HG02885 (cell line): ENCODE data around the gene RETREG1.
"Not testable (repeated sequence)": the region's sequence is repeated elsewhere in the genome, so short reads cannot be mapped to it uniquely, and the experiment has no call there.

Source experiments
- ATAC-seq: cut with Tn5 transposase; IDR thresholded peaks from one replicate; pipeline ENCODE4 v1.9.1; 2021; ENCODE audit warnings: mild to moderate bottlenecking; ENCODE audit not compliant: unreplicated experiment, poor library complexity

The RETREG1 gene

DNA sequence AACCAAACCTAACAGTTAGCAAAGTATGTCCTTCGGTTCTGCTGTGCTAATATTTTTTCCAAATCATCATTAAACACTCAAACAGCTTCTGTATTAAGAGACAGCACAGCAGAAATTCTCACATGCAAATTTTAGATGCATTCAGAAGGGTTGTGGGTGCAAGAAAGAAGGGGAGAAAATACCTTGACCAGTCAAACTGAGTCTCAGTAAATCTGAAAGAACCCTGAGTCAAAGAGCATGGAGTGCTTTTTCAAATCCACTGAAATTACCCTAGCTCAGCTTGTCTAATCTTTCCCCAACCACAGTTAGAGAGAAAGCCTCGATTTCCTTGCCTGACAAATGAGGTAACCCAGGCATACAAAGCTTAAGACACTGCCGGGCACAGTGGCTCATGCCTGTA is 55.1 kb downstream of the RETREG1 start:
- no peak for ATAC-seq

DNA sequence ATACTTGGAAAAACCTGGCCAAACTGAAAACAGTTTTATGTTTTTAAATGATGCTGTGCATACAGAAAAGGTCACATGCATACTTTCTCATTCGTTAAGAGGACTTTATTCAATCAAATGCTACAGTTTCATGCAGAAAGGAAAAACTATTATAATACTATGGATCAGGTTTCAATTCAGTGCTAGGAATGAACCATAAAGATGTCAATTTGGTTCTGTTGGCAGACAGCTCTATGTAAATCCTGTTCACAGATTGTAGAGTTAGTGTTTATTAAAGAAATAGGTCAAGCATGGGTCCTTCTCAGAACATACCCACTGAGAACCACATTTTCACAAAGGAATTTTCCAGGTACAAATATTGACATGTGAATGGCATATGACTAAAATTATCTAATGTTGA is 57.1 kb downstream of the RETREG1 start:
- ATAC-seq = no peak

DNA sequence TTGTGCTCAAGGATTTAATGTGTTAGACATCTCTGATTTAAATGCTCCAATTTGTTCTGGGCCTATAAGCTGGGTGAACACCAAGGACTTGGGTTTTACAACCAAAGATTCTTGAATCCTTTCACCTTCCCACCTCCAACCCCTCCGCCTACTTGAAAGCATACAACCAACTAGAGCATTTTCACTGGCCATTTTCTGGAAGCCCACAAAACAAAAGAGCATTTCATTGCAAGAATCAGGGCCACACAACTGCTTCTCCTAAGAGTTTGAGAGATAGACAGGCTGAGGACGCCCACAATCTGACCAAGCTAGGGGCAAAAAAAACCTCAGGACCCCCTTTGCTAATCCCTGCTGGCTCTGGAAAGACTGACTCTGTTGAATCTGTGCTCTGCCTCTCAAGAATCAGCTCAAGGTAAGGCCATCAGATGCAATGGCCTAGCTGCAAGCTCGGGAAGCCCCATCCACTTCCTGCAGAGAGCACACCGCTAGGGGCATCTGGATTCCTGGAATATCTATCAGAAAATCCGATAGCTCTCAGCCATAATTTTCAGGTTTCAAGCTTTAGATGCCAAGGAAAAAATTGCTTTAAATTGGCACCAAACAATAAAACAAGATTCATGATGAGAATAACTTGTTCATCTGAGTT is 57.7 kb downstream of the RETREG1 start:
- no peak for ATAC-seq

DNA sequence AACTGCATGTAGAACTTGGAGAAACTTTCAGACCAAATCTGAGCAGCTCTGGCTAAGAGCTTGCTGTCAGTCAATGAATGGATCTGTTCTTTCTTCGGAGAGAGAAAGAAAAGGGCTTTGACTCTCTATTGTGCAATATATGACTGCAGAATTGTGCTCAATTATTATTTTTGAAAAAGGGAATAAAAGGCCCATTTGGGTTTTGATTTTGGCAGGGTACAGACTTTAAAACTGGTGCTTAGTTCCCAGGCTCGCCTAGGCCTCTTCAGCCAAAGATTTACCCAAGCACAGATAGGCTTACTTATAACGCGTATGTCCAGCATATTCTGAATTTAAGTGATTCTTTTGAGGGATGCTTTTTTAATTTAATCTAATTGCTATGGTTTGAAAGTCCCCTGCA is 59.3 kb downstream of the RETREG1 start:
- ATAC-seq = no peak

- ATAC-seq = no peak
These were observed 62.7 kb downstream of the RETREG1 start for GRCh38 chr5:16554110-16554509.

GRCh38 chr5:16552666-16553343 is 64.0 kb downstream of the RETREG1 start:
- ATAC-seq = peak; percentile 81

GRCh38 chr5:16551628-16552027 is 65.2 kb downstream of the RETREG1 start:
- no peak for ATAC-seq

- ATAC-seq = peak; percentile 81
These were observed 66.4 kb downstream of the RETREG1 start for GRCh38 chr5:16550316-16550952.

GRCh38 chr5:16549491-16550206 is 67.1 kb downstream of the RETREG1 start:
- ATAC-seq = peak; percentile 32

DNA sequence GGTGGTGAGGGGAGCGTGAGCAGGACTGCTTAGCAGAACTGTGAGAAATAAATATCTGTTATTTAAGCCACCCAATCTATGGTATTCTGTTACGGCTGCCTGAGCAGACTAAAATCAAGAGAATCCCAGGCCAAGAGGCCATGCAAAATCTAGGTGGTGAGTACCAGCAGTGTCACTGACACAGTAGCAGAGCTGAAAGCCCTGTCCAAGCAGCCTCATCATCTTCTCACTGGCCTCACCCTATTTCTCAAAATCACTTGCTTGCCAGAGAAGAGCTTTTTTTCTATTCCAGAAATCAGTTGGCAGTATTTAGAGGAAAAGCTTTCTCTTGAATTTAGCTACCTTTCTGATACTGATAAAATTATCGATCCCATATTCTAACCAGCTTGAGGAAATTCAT is 68.0 kb downstream of the RETREG1 start:
- ATAC-seq = no peak

- ATAC-seq = no peak
These were observed 68.7 kb downstream of the RETREG1 start for GRCh38 chr5:16548115-16548514.

- ATAC-seq = no peak
These were observed 69.5 kb downstream of the RETREG1 start for GRCh38 chr5:16547200-16547842.

- no peak for ATAC-seq
These were observed 70.1 kb downstream of the RETREG1 start for GRCh38 chr5:16546732-16547131.

GRCh38 chr5:16544607-16545374 is 72.0 kb downstream of the RETREG1 start:
- no peak for ATAC-seq

GRCh38 chr5:16543206-16543605 is 73.6 kb downstream of the RETREG1 start:
- ATAC-seq = not testable (repeated sequence)

GRCh38 chr5:16542236-16542635 is 74.6 kb downstream of the RETREG1 start:
- ATAC-seq = no peak

DNA sequence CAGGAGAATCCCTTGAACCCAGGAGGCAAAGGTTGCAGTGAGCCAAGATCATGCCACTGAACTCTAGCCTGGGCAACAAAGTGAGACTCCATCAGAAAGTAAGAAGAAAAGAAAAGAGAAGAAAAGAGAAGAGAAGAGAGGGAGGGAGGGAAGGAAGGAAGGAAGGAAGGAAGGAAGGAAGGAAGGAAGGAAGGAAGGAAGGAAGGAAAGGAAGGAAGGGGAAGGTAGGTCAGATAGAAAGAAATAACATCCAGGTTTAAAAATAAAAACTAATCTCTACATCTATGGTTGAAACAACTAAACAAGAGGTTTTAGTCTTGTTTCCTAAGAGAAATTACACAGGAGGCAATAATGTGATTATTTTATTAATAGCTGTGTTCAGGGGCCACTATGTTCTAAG is 75.2 kb downstream of the RETREG1 start:
- not testable (repeated sequence) for ATAC-seq

- ATAC-seq = no peak
These were observed 76.4 kb downstream of the RETREG1 start for GRCh38 chr5:16540421-16540820.

GRCh38 chr5:16539169-16539666 is 77.6 kb downstream of the RETREG1 start:
- no peak for ATAC-seq

GRCh38 chr5:16538006-16538405 is 78.8 kb downstream of the RETREG1 start:
- no peak for ATAC-seq
